Liver (tissue), 9 donors: ENCODE data around the gene TPD52L3. TPM values are rescaled to one million over a fixed set of nuclear protein-coding genes. Genes with fewer than 3 reads are reported as not detected.

Experiments
- DNase-seq: peaks from one replicate; pipeline ENCODE4 v3.0.0-alpha.2; 2017; ENCODE audit warnings: low spot score
- H3K27ac ChIP-seq, 2 donors: one replicate each; pipeline ENCODE4 v1.7.0; 2013; ENCODE audit warnings: inconsistent platforms in 2 of 2, low read length in 2 of 2, control low read depth in 1 of 2, low read depth in 1 of 2, mild to moderate bottlenecking in 1 of 2
- H3K27me3 ChIP-seq, 4 donors: one replicate each; pipeline versions ENCODE4 v1.6.1 to v1.7.0; 2013; ENCODE audit warnings: low read length in 3 of 4, inconsistent platforms in 1 of 4, mild to moderate bottlenecking in 1 of 4, moderate library complexity in 1 of 4; ENCODE audit not compliant: control insufficient read depth in 4 of 4, insufficient read depth in 4 of 4
- H3K36me3 ChIP-seq, 4 donors: one replicate each; pipeline versions ENCODE4 v1.6.1 to v1.7.0; 2013; ENCODE audit warnings: low read length in 3 of 4, mild to moderate bottlenecking in 3 of 4, low read depth in 1 of 4, moderate library complexity in 1 of 4; ENCODE audit not compliant: control insufficient read depth in 4 of 4, insufficient read depth in 3 of 4
- H3K4me1 ChIP-seq, 4 donors: one replicate each; pipeline versions ENCODE4 v1.6.1 to v1.7.0; 2013; ENCODE audit warnings: low read length in 3 of 4, mild to moderate bottlenecking in 3 of 4, moderate library complexity in 1 of 4; ENCODE audit not compliant: control insufficient read depth in 4 of 4, insufficient read depth in 4 of 4
- H3K4me3 ChIP-seq, 3 donors: one replicate each; pipeline versions ENCODE4 v1.6.1 to v1.7.0; 2013; ENCODE audit warnings: low read length in 3 of 3, control low read depth in 1 of 3, low read depth in 1 of 3, mild to moderate bottlenecking in 1 of 3
- H3K9ac ChIP-seq, 2 donors: one replicate each; pipeline ENCODE4 v1.7.0; 2013; ENCODE audit warnings: low read length in 2 of 2, mild to moderate bottlenecking in 2 of 2, moderate library complexity in 2 of 2, control low read depth in 1 of 2, low read depth in 1 of 2
- H3K9me3 ChIP-seq, 4 donors: one replicate each; pipeline versions ENCODE4 v1.6.1 to v1.7.0; 2013; ENCODE audit warnings: low read length in 3 of 4; ENCODE audit not compliant: control insufficient read depth in 4 of 4
- FOXA1 ChIP-seq: IDR thresholded peaks from 2 replicates; pipeline ENCODE4 v1.6.1; 2016; ENCODE audit warnings: antibody characterized with exemption
- GABPA ChIP-seq, 2 donors: IDR thresholded peaks in 1 of 2; conservative IDR thresholded peaks in 1 of 2; 2 replicates each; pipeline ENCODE4 v1.6.1; 2016; ENCODE audit warnings: antibody characterized with exemption in 2 of 2, mild to moderate bottlenecking in 1 of 2, moderate library complexity in 1 of 2
- HNF4A ChIP-seq, 2 donors: conservative IDR thresholded peaks; 2 replicates each; pipeline ENCODE4 v1.6.1; 2016; ENCODE audit warnings: antibody characterized with exemption in 2 of 2, mild to moderate bottlenecking in 2 of 2
- JUND ChIP-seq, 2 donors: IDR thresholded peaks; 2 replicates each; pipeline ENCODE4 v1.6.1; 2016; ENCODE audit warnings: antibody characterized with exemption in 2 of 2
- NR2F2 ChIP-seq: IDR thresholded peaks from 2 replicates; pipeline ENCODE4 v1.6.1; 2016; ENCODE audit warnings: antibody characterized with exemption
- RAD21 ChIP-seq, 2 donors: IDR thresholded peaks; 2 replicates each; pipeline ENCODE4 v1.6.1; 2016; ENCODE audit warnings: antibody characterized with exemption in 2 of 2, mild to moderate bottlenecking in 2 of 2
- RXRA ChIP-seq, 2 donors: IDR thresholded peaks; 2 replicates each; pipeline ENCODE4 v1.6.1; 2017 to 2018; ENCODE audit warnings: antibody characterized with exemption in 2 of 2, mild to moderate bottlenecking in 1 of 2
- SP1 ChIP-seq: IDR thresholded peaks from 2 replicates; pipeline ENCODE4 v1.6.1; 2018; ENCODE audit warnings: antibody characterized with exemption, mild to moderate bottlenecking
- TAF1 ChIP-seq: conservative IDR thresholded peaks from 2 replicates; pipeline ENCODE4 v1.6.1; 2016; ENCODE audit warnings: antibody characterized with exemption, mild to moderate bottlenecking
- YY1 ChIP-seq: IDR thresholded peaks from 2 replicates; pipeline ENCODE4 v1.6.1; 2016; ENCODE audit warnings: antibody characterized with exemption, mild to moderate bottlenecking
- ZBTB33 ChIP-seq: IDR thresholded peaks from 2 replicates; pipeline ENCODE4 v1.6.1; 2016; ENCODE audit warnings: antibody characterized with exemption
- polyA plus RNA-seq, 2 donors: library from polyadenylated mRNA; stranded (reverse) in 1 of 2; unstranded in 1 of 2; fragments of 200-250 nt in 1 of 2; fragments of >200 nt in 1 of 2; fragmentation: Nextera tagmentation in 1 of 2; extraction: Ambion mirVana in 1 of 2; gene quantifications; one replicate each; pipeline versions ENCODE4 v1.2.1 to v1.2.3, GENCODE V29; 2013 to 2015
- total RNA-seq, 2 donors: library from RNA; depleted of rRNA; stranded (reverse); fragments of >200 nt; gene quantifications; one replicate each; pipeline ENCODE4 v1.2.3, GENCODE V29; 2014
- TF ChIP-seq, protein P1 (sequence below): fragments of 150-350 bp; IDR thresholded peaks from 2 replicates; pipeline ENCODE4 v1.5.1; 2017; ENCODE audit warnings: improper control_type of control experiment, low read depth, low read length; ENCODE audit not compliant: missing input control
- TF ChIP-seq, protein P2 (sequence below): IDR thresholded peaks from 2 replicates; pipeline ENCODE4 v1.6.1; 2016; ENCODE audit warnings: antibody characterized with exemption, mild to moderate bottlenecking
- donor health status: healthy.
- donor health status: healthy.
- donor health status: healthy.
- donor health status: healthy.
- donor health status: healthy.

TPD52L3 gene
- total and polyA plus RNA-seq, 4 donors, result not detected

- Histone ChIP-seq H3K9me3 (no peaks in the 10 kb centered on the region), H3K27ac (no peak overlapping the region), H3K4me1 (no peaks in the 10 kb centered on the region), H3K4me3 (no peak overlapping the region), H3K36me3 (no peaks in the 10 kb centered on the region), H3K27me3 (no peaks in the 10 kb centered on the region), H3K9ac (no peak overlapping the region)
- no peak for DNase-seq
- TF ChIP-seq ZBTB33 (no peak), TAF1 (no peak)
- TF ChIP-seq, protein P1, sequence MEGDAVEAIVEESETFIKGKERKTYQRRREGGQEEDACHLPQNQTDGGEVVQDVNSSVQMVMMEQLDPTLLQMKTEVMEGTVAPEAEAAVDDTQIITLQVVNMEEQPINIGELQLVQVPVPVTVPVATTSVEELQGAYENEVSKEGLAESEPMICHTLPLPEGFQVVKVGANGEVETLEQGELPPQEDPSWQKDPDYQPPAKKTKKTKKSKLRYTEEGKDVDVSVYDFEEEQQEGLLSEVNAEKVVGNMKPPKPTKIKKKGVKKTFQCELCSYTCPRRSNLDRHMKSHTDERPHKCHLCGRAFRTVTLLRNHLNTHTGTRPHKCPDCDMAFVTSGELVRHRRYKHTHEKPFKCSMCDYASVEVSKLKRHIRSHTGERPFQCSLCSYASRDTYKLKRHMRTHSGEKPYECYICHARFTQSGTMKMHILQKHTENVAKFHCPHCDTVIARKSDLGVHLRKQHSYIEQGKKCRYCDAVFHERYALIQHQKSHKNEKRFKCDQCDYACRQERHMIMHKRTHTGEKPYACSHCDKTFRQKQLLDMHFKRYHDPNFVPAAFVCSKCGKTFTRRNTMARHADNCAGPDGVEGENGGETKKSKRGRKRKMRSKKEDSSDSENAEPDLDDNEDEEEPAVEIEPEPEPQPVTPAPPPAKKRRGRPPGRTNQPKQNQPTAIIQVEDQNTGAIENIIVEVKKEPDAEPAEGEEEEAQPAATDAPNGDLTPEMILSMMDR, result no peak
Measured at GRCh38 chr9:6302417-6302816, 25.8 kb upstream of the TPD52L3 start.

DNA sequence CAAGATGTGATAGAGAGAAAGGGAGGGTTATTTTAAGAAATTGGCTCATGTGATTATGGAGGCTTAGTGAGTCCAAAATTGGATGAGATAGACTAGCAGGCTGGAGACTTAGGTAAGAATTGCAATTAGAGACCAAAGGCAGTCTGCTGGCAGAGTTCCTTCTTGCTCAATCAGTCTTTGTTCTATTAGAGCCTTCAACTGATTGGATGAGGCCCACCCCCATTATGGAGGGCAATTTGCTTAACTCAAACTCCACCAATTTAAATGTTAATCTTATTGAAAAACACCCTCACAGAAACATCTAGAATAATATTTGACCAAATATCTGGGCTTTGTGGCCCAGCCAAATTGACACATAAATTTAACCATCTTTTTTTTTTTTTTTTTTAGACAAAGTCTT lies 23.9 kb upstream of the TPD52L3 start:
- Histone ChIP-seq H3K27me3 (no peaks in the 10 kb centered on the region), H3K9ac (no peak overlapping the region), H3K4me3 (no peak overlapping the region), H3K9me3 (no peaks in the 10 kb centered on the region), H3K4me1 (no peaks in the 10 kb centered on the region), H3K27ac (no peak overlapping the region), H3K36me3 (no peaks in the 10 kb centered on the region)
- DNase-seq, result no peak
- TF ChIP-seq SP1 (no peak), FOXA1 (no peak), HNF4A (conservative IDR thresholded peaks at IDR 0.05) (no peak), RAD21 (IDR thresholded peaks at IDR 0.05) (no peak), RXRA (IDR thresholded peaks at IDR 0.05) (no peak), YY1 (no peak), NR2F2 (no peak), GABPA (IDR thresholded peaks at IDR 0.05 in 1 of 2, conservative IDR thresholded peaks at IDR 0.05 in 1 of 2) (no peak), JUND (IDR thresholded peaks at IDR 0.05) (no peak)
- TF ChIP-seq, protein P2, sequence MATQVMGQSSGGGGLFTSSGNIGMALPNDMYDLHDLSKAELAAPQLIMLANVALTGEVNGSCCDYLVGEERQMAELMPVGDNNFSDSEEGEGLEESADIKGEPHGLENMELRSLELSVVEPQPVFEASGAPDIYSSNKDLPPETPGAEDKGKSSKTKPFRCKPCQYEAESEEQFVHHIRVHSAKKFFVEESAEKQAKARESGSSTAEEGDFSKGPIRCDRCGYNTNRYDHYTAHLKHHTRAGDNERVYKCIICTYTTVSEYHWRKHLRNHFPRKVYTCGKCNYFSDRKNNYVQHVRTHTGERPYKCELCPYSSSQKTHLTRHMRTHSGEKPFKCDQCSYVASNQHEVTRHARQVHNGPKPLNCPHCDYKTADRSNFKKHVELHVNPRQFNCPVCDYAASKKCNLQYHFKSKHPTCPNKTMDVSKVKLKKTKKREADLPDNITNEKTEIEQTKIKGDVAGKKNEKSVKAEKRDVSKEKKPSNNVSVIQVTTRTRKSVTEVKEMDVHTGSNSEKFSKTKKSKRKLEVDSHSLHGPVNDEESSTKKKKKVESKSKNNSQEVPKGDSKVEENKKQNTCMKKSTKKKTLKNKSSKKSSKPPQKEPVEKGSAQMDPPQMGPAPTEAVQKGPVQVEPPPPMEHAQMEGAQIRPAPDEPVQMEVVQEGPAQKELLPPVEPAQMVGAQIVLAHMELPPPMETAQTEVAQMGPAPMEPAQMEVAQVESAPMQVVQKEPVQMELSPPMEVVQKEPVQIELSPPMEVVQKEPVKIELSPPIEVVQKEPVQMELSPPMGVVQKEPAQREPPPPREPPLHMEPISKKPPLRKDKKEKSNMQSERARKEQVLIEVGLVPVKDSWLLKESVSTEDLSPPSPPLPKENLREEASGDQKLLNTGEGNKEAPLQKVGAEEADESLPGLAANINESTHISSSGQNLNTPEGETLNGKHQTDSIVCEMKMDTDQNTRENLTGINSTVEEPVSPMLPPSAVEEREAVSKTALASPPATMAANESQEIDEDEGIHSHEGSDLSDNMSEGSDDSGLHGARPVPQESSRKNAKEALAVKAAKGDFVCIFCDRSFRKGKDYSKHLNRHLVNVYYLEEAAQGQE, result no peak
- TF ChIP-seq, protein P1, result no peak
